Stimulated activated naive CD8-positive, alpha-beta T cell treated with anti-CD3 and anti-CD28 coated beads, Interleukin-15, amount 100 ng/mL, for 72 hours (primary cell): Measurements from ENCODE around the gene MBTD1.
"Not testable (repeated sequence)": the region's sequence is repeated elsewhere in the genome, so short reads cannot be mapped to it uniquely, and the experiment has no call there.

ENCODE experiments used
- ATAC-seq: fragments of 150-1000 bp; cut with Tn5 transposase; 2 replicates; pipeline ENCODE4 v1.10.0; 2021; ENCODE audit warnings: mild to moderate bottlenecking, moderate library complexity
- DNase-seq, 2 donors: peaks; one replicate each; pipeline ENCODE4 v3.0.0; 2021 to 2022
- H3K27ac Mint-ChIP-seq, 2 donors: one replicate each; pipeline ENCODE4 v1.8.0; 2022; ENCODE audit warnings: mild to moderate bottlenecking in 2 of 2, mixed read lengths in 2 of 2, moderate library complexity in 2 of 2
- H3K27me3 Mint-ChIP-seq: one replicate; pipeline ENCODE4 v1.8.0; 2022; ENCODE audit warnings: mixed read lengths
- H3K4me1 Mint-ChIP-seq: one replicate; pipeline ENCODE4 v1.8.0; 2022; ENCODE audit warnings: mild to moderate bottlenecking, mixed read lengths
- H3K4me3 Mint-ChIP-seq, 2 donors: one replicate each; pipeline ENCODE4 v1.8.0; 2022; ENCODE audit warnings: mild to moderate bottlenecking in 2 of 2, mixed read lengths in 2 of 2, moderate library complexity in 1 of 2
- H3K9me3 Mint-ChIP-seq, 2 donors: one replicate each; pipeline ENCODE4 v1.8.0; 2022; ENCODE audit warnings: mixed read lengths in 2 of 2

MBTD1 gene

DNA sequence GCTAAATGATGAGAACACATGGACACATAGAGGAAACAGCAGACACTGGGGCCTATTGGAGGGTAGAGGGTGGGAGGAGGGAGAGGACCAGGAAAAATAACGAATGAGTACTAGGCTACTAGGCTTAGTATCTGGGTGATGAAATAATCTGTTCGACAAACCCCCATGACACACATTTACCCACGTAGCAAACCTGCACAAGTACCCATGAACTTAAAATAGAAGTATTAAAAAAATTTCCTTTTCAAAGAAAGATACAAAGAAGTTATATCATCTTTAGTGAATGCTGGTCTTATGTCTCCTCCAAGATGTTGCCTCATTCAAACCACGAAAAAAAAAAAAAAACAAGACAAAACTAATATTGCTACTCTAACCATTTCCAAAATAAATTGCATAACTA lies 31.7 kb downstream of the MBTD1 start:
- peaks cover 37% of the 10 kb centered on the region for H3K4me1 Mint-ChIP-seq
- H3K27ac Mint-ChIP-seq, result no peak overlapping the region
- no peak overlapping the region for H3K4me3 Mint-ChIP-seq

DNA sequence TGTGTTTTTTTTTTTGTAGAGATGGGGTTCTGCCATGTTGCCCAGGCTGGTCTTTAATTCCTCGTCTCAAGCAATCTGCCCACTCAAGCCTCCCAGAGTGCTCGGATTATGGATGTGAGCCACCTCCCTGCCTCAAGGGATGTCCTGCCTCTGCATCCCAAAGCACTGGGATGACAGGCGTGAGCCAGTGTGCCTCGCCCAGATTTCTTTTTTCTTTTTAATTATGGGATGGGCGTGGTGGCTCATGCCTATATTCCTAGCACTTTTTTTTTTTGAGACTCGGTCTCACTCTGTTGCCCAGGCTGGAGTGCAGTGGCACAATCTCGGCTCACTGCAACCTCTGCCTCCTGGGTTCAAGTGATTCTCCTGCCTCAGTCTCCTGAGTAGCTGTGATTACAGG lies 34.3 kb downstream of the MBTD1 start:
- Mint-ChIP-seq H3K27ac (peak overlapping the region in 1 of 2 donors; percentile 23), H3K4me1 (peaks cover 27% of the 10 kb centered on the region)
- H3K9me3 Mint-ChIP-seq, H3K4me3 Mint-ChIP-seq, ATAC-seq, DNase-seq, H3K27me3 Mint-ChIP-seq: not testable (repeated sequence)

More for the DNA sequence above, 31.7 kb downstream of the MBTD1 start:
- no peaks in the 10 kb centered on the region for H3K9me3 Mint-ChIP-seq
- no peaks in the 10 kb centered on the region for H3K27me3 Mint-ChIP-seq
- no peak for ATAC-seq
- no peak for DNase-seq

DNA sequence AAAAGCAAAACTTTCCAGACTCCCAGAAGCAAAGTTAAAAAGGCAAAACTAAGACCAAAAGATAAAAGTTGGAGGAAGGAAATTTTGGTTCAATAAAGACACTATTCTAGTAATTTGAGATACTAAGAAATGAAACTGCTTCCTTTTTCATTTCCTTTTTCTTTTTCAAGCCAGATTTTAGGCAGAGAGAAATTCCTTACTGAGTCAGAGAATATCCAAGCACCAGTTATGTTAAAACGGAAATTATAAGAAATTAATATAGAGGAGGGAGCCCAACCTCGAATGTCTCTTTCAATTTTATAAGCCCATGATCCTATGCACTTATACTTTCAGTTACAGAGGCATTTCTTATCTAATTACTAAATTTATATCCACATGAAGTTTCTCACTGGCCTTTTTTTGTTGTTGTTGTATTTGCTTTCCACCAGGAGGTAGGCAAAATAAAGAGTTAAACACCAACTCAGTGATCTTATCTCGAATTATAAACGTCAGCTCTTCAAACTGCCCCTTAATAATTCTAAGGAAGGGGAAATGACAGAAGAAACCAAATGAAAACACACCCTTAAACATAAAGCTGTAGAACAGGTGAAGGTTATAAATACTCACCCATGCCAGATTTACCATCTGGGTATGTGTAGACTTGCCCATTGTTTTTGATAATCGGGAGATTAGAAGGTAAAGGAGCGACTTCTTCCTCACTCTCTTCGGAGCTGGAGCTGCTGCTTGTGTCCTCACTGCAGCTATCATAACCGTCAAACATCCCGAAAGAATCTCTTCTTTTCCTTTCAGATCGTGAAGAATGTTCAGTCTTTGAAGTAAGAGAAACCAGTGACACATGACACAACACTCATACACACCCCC lies 35.2 kb downstream of the MBTD1 start:
- H3K9me3 Mint-ChIP-seq, result no peaks in the 10 kb centered on the region
- no peaks in the 10 kb centered on the region for H3K27me3 Mint-ChIP-seq
- no peak overlapping the region for H3K4me3 Mint-ChIP-seq
- peak overlapping the region in 1 of 2 donors; percentile 55 for H3K27ac Mint-ChIP-seq
- H3K4me1 Mint-ChIP-seq, result peaks cover 19% of the 10 kb centered on the region
- ATAC-seq, result no peak
- DNase-seq, result no peak

DNA sequence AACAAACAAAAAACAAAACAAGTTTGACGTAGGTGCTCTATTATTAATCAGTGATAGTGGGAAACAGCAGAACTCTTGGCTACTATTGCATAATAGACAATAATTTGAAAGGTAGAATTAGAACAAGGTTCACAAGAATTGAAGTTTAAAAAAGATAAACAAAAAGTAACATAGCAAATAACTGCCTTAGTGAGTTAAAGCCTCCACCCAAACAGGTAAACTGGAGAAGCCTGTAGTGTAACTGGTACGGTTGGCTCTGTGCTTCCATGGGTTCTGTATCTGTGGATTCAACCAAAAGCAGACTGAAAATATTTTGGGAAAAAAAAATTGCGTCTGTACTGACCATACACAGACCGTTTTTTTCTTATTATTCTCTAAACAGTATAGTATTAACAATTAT lies 38.5 kb downstream of the MBTD1 start:
- no peaks in the 10 kb centered on the region for H3K9me3 Mint-ChIP-seq
- no peak for ATAC-seq

DNA sequence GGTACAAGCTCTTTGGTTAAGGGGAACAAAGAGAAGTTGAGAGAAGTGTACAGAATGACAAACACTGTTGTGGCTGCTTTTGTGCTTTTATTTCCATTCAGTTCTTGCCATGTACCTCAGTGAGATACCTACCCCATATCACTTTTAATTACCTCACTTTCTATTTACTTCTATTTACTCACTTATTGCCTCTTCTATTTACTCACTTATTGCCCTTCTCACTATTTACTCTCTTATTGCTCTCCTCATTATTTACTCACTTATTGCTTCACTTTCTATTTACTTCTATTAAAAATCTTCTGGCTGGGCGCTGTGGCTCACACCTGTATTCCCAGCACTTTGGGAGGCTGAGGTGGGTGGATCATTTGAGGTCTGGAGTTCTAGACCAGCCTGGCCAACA lies 41.9 kb downstream of the MBTD1 start:
- no peak for ATAC-seq
- Mint-ChIP-seq H3K27ac (no peak overlapping the region), H3K4me3 (no peak overlapping the region), H3K27me3 (no peaks in the 10 kb centered on the region), H3K9me3 (no peaks in the 10 kb centered on the region), H3K4me1 (no peaks in the 10 kb centered on the region)
- DNase-seq, result no peak

More for the DNA sequence above, 38.5 kb downstream of the MBTD1 start:
- DNase-seq, result no peak
- Mint-ChIP-seq H3K27me3 (no peaks in the 10 kb centered on the region), H3K4me1 (peaks cover 19% of the 10 kb centered on the region), H3K27ac (no peak overlapping the region), H3K4me3 (no peak overlapping the region)

DNA sequence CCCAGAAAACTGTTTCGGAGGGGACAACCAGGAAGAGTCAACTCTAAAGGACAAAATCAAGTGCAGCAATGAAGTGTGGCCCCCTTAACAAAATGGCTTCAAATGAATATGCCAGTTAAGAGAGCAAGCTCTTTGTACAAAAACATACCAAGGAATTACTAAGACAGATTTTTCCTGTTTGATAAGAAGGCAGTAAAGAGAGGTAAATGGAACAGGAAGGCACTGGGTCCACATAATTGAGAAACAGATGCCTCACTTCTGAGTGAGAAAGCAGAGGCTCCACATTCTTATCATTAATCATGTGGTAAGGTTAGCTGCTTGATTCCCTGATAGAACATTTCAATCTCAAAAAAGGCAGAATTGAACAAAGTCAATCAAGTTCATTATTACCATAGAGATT lies 44.9 kb downstream of the MBTD1 start:
- H3K9me3 Mint-ChIP-seq, result no peaks in the 10 kb centered on the region
- H3K4me1 Mint-ChIP-seq, result no peaks in the 10 kb centered on the region
- H3K4me3 Mint-ChIP-seq, result no peak overlapping the region
- no peak overlapping the region for H3K27ac Mint-ChIP-seq
- ATAC-seq (no peak), DNase-seq (no peak)
- no peaks in the 10 kb centered on the region for H3K27me3 Mint-ChIP-seq

DNA sequence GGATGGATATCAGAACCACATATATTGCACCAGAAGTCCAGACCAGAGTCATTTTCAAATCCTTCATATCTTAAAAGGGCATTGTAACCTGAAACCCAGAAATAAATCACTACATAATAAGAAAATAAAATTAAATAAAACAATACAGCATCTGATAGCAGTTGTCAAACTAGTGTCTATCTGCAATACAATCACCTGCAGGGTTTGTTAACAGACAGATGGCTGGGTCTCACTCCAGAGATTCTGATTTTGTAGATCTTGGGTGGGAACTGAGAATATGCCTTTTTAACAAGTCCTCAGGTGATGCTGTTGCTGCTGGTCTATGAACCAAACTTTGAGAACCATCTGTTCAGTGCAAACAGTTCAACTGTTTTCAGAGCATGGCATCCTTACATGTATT lies 56.0 kb downstream of the MBTD1 start:
- Mint-ChIP-seq H3K27ac (no peak overlapping the region), H3K4me1 (no peaks in the 10 kb centered on the region), H3K9me3 (no peaks in the 10 kb centered on the region), H3K27me3 (no peaks in the 10 kb centered on the region), H3K4me3 (no peak overlapping the region)
- ATAC-seq (no peak), DNase-seq (no peak)

DNA sequence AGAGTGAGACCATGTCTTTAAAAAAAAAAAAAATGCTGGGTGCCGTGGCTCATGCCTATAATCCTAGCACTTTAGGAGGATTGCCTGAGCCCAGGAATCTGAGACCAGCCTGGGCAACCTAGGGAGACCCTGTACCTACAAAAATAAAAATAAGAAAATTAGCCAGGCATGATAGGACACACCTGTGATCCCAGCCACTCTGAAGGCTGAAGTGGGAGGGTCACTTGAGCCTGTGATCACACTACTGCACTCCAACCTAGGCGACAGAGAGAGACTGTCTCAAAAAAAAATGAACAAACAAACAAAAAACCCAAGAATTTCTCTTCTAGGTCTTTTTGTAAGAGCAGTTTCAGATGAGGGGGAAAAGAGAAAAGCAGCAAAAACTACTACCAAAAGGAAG lies 59.0 kb downstream of the MBTD1 start:
- DNase-seq, result no peak
- Mint-ChIP-seq H3K27ac (peak overlapping the region in 1 of 2 donors; percentile 39), H3K9me3 (no peaks in the 10 kb centered on the region), H3K4me3 (no peak overlapping the region), H3K27me3 (no peaks in the 10 kb centered on the region), H3K4me1 (no peaks in the 10 kb centered on the region)
- ATAC-seq, result no peak

DNA sequence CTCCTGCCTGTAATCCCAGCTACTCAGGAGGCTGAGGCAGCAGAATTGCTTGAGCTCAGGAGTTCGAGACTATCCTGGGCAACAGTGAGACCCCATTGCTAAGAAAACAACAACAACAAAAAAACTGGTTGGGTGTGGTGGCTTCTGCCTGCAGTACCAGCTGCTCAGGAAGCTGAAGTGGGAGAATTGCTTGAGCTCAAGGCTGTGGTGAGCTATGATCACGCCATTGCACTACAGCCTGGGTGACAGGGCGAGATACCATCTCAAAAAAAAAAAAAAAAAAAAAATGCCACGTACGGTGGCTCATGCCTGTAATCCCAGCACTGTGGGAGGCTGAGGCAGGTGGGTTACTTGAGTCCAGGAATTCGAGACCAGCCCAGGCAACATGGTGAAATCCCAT lies 59.6 kb downstream of the MBTD1 start:
- Mint-ChIP-seq H3K4me3 (no peak overlapping the region), H3K27me3 (no peaks in the 10 kb centered on the region), H3K27ac (no peak overlapping the region), H3K9me3 (no peaks in the 10 kb centered on the region), H3K4me1 (no peaks in the 10 kb centered on the region)
- DNase-seq, result no peak
- no peak for ATAC-seq

DNA sequence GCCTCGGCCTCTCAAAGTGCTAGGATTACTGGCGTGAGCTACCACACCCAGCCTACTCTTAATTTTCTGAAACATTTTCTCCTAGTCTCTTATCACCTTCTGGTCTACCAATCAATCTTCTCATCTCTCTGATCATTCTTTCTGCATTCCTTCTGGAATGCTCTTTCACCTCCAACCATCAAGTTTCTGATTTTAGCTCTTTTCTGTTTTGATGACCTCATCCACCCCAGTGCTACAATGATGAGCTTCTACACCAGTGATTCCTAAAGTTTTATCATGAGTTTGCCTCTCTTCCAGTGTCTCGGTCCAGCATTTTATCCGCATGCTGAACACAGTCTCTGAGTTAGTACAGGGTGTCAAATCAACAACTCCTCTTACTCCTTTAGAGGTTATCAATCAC lies 62.1 kb downstream of the MBTD1 start:
- no peak for ATAC-seq
- no peaks in the 10 kb centered on the region for H3K4me1 Mint-ChIP-seq
- no peaks in the 10 kb centered on the region for H3K27me3 Mint-ChIP-seq
- no peak overlapping the region for H3K4me3 Mint-ChIP-seq
- H3K27ac Mint-ChIP-seq, result no peak overlapping the region
- no peaks in the 10 kb centered on the region for H3K9me3 Mint-ChIP-seq
- DNase-seq, result no peak

DNA sequence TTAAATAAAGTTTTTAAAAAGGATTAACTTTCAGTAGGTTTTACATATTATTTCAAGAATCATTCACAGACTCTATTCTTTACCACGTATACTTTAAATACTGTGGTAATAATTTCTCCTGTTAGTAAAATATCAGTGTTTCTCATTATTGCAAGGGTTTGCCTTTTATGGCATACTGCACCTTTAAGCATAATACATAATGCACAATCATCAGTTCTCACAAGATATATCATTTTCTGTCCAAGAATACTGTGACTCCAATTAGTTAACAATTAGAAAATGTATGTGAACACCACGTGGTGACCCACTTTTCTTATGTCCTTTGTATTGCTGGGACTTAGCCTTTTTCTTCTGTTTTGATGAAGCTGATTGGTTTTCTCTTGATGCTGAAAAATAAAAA lies 68.0 kb downstream of the MBTD1 start:
- Mint-ChIP-seq H3K27me3 (no peaks in the 10 kb centered on the region), H3K4me3 (no peak overlapping the region), H3K9me3 (no peaks in the 10 kb centered on the region), H3K4me1 (no peaks in the 10 kb centered on the region), H3K27ac (no peak overlapping the region)
- ATAC-seq (no peak), DNase-seq (no peak)

DNA sequence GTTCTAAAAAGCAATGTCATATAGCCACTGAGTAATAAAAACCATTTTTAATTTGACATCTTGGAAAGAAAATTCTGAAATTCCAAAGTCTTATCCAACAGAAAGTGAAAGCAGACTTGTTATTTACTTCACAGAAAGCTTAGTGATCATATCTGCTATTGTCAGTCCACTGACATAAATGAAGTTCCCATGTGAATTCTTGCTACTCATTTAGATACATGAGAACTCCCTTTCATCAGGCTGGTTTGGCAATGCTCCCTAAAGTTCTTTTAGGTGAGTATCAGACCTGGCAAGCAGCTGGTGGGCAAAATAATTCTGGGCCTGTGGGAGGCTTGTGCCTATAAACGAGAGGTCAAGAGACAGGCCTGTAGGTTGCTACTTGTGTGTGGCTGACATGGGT lies 70.2 kb downstream of the MBTD1 start:
- H3K27ac Mint-ChIP-seq, result no peak overlapping the region

DNA sequence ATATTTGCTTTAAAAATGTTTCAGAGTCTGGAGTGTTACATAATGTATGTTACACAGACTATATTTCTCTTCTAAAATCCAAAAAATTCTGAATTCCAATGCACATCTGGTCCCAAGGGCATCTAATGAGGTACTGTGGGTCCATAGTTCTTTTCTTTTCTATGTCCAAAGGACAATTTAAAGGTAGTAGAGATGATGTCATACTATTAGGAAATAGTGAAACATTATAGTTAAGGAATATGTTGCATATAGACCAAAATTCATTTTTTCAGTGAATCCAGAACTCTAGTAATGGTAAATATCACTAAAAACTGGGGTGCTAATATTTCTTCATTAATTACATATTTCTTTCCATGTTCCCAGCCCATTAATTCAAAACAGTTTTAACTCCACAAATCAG lies 70.7 kb downstream of the MBTD1 start:
- Mint-ChIP-seq H3K27ac (no peak overlapping the region), H3K27me3 (no peaks in the 10 kb centered on the region), H3K4me1 (no peaks in the 10 kb centered on the region), H3K4me3 (no peak overlapping the region), H3K9me3 (no peaks in the 10 kb centered on the region)
- no peak for ATAC-seq
- DNase-seq, result no peak

More for the DNA sequence above, 70.2 kb downstream of the MBTD1 start:
- Mint-ChIP-seq H3K4me1 (no peaks in the 10 kb centered on the region), H3K27me3 (no peaks in the 10 kb centered on the region), H3K4me3 (no peak overlapping the region), H3K9me3 (no peaks in the 10 kb centered on the region)
- ATAC-seq (no peak), DNase-seq (no peak)

DNA sequence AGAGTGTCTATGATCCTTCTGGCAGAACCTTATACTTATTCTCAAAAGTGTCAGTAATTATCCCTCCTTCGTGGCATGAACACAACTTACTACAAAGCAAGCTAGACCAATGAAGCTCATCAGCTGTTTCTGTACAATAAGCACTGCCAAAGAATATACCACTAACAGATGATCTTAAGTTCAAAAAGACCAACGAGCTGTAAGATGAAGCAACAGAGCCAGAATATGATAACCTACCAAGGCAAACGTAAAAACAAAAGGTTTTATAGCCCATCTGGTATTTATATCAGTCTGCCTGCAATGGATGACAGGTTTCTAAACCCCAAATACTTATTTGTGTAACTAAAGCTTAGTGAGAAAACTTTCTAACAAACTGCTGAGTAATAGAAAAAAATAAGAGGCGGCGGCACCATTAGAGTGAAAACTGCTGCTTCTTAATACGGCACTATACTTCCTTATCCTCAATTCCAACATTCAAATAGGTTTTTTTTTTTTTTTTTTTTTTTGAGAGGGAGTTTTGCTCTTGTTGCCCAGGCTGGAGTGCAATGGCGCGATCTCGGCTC lies 71.5 kb downstream of the MBTD1 start:
- DNase-seq, result no peak
- Mint-ChIP-seq H3K27ac (peak overlapping the region in 1 of 2 donors; percentile 19), H3K4me1 (no peaks in the 10 kb centered on the region), H3K4me3 (no peak overlapping the region), H3K9me3 (no peaks in the 10 kb centered on the region), H3K27me3 (no peaks in the 10 kb centered on the region)
- no peak for ATAC-seq

DNA sequence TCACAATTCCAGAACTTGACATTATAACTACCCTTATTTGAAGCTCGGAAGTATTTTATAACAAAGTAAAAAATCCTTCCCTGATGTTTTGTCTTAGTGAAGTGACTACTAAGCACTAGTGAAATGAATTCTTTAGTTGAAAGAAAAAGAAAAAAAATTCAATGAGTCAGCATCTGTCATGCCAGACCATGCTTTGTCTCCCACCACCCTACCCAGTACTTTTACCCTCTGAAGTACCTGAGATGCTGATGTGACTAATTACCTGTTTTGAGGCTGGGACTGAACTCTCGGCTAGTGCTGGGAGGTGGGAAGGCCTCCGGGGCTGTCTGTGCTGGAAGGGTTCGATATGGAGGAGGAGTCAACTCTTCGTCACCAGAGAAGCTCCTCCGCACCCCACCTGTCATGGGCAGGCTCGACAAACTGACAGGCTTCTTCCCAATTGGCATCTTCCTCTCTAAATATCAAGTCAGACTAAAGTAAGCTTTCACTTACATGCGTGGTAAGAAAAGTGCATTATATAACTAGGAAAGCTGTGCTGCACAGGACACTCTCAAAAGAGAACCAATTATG lies 74.0 kb downstream of the MBTD1 start:
- Mint-ChIP-seq H3K9me3 (no peaks in the 10 kb centered on the region), H3K27ac (peak overlapping the region; percentile 66 to 73)

DNA sequence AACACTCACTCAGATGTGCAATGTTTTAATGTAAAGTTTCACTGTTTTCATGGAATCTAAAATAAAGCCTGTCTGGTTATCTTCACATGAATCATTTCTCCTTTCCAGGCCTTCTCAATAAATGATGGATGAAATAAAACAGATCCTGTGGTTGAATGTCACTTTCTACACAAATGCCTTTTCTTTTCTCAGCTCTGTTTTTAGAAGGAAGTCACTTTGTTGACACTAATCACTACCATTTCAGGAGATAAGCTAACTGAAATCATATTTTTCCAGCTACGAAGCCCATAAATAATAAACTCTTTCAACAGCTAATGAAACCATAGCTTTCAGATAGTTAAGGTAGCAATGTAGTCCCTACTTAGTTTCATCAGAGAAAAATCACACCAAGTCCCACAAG lies 75.7 kb downstream of the MBTD1 start:
- Mint-ChIP-seq H3K9me3 (no peaks in the 10 kb centered on the region), H3K27me3 (no peaks in the 10 kb centered on the region), H3K27ac (no peak overlapping the region), H3K4me1 (no peaks in the 10 kb centered on the region), H3K4me3 (no peak overlapping the region)
- ATAC-seq (no peak), DNase-seq (no peak)

More for the DNA sequence above, 74.0 kb downstream of the MBTD1 start:
- H3K4me3 Mint-ChIP-seq, result no peak overlapping the region
- ATAC-seq, result no peak
- DNase-seq, result no peak
- H3K4me1 Mint-ChIP-seq, result no peaks in the 10 kb centered on the region
- H3K27me3 Mint-ChIP-seq, result no peaks in the 10 kb centered on the region
